Measurements from ENCODE around the gene RAB11FIP2.

RAB11FIP2 gene

DNA sequence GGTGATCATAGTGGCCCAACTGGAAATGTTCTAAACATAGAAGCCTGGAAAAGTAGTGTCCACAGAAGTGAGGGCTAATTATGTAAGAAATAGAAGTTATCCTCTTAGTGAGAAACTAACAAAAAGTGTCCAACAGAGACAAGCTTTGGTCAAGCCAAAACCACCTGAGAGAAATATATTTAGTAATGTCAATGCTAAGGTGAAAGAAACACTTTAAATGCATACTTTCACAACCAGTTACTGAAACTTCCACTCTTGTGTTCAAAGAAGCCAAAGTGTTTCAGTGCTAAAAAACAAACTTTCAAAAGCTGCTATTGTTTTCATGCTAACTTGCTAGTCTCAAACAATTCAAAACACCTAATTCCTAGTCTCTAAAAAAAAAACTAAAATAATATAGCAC, 18.1 kb downstream of the RAB11FIP2 start:
- no peak for ATAC-seq (replicated peaks; ENCODE audit: extremely low read depth, poor library complexity, severe bottlenecking)
- no peak for DNase-seq (ENCODE audit: low spot score in 2 of 2)
- Mint-ChIP-seq H3K27ac (ENCODE audit: low read depth) (no peak overlapping the region), H3K9me3 (no peaks in the 10 kb centered on the region), H3K4me3 (no peak overlapping the region), H3K36me3 (ENCODE audit: insufficient read depth) (peaks cover 1% of the 10 kb centered on the region), H3K27me3 (no peaks in the 10 kb centered on the region), H3K4me1 (peaks cover 11% of the 10 kb centered on the region)

DNA sequence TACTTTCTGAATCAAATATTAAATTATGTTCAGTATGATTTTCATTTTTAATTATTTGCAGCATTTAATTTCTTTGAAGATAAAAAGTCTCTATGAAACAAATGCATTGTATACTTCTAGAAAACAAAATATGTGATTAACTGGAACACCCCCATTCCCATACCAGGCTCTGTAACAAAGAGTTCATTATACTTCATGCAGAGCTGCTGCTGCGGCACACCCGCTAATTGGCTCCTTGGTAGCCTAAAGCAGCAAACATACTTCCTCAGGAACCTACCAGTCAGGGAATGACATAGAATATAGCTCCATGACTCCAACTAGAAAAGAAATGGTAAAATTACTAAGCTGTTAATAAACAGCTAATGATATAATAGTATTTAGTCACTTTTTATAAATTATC, 19.3 kb downstream of the RAB11FIP2 start:
- Mint-ChIP-seq H3K27ac (ENCODE audit: low read depth) (no peak overlapping the region), H3K36me3 (ENCODE audit: insufficient read depth) (peaks cover 1% of the 10 kb centered on the region), H3K4me1 (peaks cover 11% of the 10 kb centered on the region), H3K27me3 (no peaks in the 10 kb centered on the region), H3K9me3 (no peaks in the 10 kb centered on the region), H3K4me3 (no peak overlapping the region)
- DNase-seq (ENCODE audit: low spot score in 2 of 2) (no peak), ATAC-seq (replicated peaks; ENCODE audit: extremely low read depth, poor library complexity, severe bottlenecking) (no peak)

DNA sequence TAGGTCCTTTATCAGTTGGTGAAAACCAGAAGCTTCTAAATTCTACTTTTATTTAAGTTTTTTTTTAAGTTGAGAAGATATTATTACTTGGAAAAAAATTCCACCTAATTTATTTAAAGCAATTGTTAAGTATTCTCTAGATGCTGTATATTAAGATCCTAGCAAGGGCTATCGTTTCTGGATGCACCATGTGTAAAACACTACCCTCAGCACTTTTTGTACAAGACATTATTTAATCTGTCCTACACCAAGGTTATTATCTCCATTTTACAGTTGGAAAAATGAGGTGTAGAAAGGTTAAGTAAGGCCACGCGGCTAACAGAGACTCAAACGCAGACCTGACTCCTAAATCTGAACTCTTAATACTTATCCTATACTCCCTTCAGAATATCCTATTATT, 19.8 kb downstream of the RAB11FIP2 start:
- no peak overlapping the region for H3K4me3 Mint-ChIP-seq
- H3K27me3 Mint-ChIP-seq: no peaks in the 10 kb centered on the region
- DNase-seq (ENCODE audit: low spot score in 2 of 2) (no peak), ATAC-seq (replicated peaks; ENCODE audit: extremely low read depth, poor library complexity, severe bottlenecking) (no peak)
- H3K4me1 Mint-ChIP-seq: peaks cover 11% of the 10 kb centered on the region
- no peaks in the 10 kb centered on the region for H3K9me3 Mint-ChIP-seq
- H3K36me3 Mint-ChIP-seq (ENCODE audit: insufficient read depth): peaks cover 1% of the 10 kb centered on the region
- H3K27ac Mint-ChIP-seq (ENCODE audit: low read depth): no peak overlapping the region

DNA sequence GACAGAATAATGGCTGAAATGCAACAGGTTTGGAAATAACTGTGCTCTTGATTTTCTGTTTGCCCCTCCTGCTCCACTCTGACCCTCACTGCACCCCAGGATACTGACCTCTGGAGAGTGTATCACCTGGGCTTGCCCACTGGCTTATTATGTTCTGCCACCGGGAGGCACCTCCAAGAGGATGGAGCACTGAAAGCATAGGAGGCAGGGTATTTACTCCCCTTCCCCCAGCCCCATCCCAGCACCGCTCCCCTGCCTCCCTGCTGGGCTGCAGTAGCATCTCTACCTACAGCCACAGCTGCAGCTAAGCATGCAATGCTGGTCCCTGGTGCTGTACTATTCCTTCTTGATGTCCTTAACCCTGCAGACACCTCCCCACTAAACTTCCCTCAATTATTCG, 26.4 kb downstream of the RAB11FIP2 start:
- Mint-ChIP-seq H3K4me1 (peaks cover under 1% of the 10 kb centered on the region), H3K9me3 (no peaks in the 10 kb centered on the region), H3K36me3 (ENCODE audit: insufficient read depth) (no peaks in the 10 kb centered on the region), H3K27me3 (no peaks in the 10 kb centered on the region), H3K27ac (ENCODE audit: low read depth) (no peak overlapping the region), H3K4me3 (no peak overlapping the region)
- ATAC-seq (replicated peaks; ENCODE audit: extremely low read depth, poor library complexity, severe bottlenecking): no peak
- no peak for DNase-seq (ENCODE audit: low spot score in 2 of 2)

DNA sequence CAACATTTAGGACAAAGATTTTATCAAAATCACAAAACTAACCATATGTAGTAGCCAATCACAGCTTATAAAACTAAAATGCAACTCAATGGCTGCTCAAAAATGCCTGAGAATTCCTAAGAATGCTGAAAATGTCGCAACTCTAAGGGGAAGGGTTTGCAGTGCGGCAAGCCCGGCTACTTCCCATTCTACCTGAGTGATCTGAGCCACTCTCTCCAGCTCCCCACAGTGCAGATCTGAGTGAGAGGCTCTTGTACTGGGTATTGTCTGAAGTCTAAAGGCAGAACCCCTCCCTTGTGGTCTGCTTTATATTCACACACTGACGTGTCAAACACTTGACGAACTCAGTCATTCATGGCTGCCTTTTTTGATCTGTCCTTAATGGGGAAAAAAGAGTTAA, 28.9 kb downstream of the RAB11FIP2 start:
- ATAC-seq (replicated peaks; ENCODE audit: extremely low read depth, poor library complexity, severe bottlenecking) (no peak), DNase-seq (ENCODE audit: low spot score in 2 of 2) (no peak)
- no peaks in the 10 kb centered on the region for H3K9me3 Mint-ChIP-seq
- no peak overlapping the region for H3K27ac Mint-ChIP-seq (ENCODE audit: low read depth)
- H3K4me3 Mint-ChIP-seq: no peak overlapping the region
- H3K4me1 Mint-ChIP-seq: no peaks in the 10 kb centered on the region
- no peaks in the 10 kb centered on the region for H3K27me3 Mint-ChIP-seq
- no peaks in the 10 kb centered on the region for H3K36me3 Mint-ChIP-seq (ENCODE audit: insufficient read depth)

DNA sequence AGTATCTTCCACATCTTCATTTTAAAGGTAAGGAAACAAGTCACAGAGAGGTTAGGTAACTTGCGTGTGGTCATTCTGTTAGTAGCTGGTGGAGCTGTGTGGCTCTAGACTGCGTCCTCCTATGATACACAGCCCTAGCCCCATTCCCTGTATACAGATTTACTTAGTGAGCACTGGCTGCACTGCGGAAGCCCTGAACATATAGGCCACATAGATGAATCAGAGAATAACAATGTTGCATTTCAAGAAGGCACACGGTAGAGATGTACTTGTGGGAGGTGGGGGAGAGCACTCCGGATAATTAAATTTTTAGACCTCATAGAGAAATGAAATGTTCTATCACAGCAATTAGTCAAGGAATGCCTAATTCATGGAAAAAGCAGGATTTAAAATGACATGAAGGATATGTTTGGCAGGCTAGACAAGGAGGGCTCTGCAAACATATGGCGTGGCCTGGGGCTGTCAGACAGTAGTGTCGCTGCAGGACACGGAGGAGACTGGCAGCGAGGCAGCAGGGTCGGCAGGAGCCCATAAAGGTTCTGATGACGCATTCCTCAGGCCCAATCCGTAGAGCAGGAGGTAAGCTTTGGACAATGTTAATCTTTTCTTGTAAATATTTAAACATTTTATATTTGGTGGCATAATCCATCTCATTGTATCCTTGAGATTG, 29.5 kb downstream of the RAB11FIP2 start:
- Mint-ChIP-seq H3K27ac (ENCODE audit: low read depth) (no peak overlapping the region), H3K4me3 (no peak overlapping the region), H3K36me3 (ENCODE audit: insufficient read depth) (peaks cover 2% of the 10 kb centered on the region), H3K27me3 (no peaks in the 10 kb centered on the region), H3K4me1 (no peaks in the 10 kb centered on the region), H3K9me3 (no peaks in the 10 kb centered on the region)
- no peak for DNase-seq (ENCODE audit: low spot score in 2 of 2)
- no peak for ATAC-seq (replicated peaks; ENCODE audit: extremely low read depth, poor library complexity, severe bottlenecking)

DNA sequence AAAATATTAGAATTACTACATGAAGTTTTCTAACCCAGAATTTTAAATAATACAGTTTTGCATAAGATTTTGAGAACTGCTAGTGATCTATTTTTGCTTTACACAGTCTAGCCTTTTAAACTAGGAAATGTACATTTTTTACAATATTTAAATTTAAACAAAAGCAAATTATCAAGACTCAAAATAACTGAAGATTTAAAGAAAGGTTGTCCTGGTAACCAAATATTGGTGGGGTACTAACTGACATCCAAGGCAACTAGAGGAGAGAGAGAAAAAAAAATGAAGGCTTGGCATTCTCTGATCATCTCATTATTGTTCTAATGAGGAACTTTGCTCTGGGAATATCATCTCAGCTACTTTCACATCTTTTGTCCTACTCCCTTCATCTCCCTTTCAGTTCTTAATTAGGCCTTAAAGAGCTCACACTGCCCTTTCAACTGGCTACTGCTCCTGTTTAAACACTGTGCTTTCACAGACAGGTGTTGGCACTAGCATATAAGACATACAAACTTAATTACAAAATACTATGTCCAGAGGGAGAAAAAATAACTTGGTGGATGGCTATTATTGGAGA, 33.7 kb downstream of the RAB11FIP2 start:
- no peaks in the 10 kb centered on the region for H3K9me3 Mint-ChIP-seq

DNA sequence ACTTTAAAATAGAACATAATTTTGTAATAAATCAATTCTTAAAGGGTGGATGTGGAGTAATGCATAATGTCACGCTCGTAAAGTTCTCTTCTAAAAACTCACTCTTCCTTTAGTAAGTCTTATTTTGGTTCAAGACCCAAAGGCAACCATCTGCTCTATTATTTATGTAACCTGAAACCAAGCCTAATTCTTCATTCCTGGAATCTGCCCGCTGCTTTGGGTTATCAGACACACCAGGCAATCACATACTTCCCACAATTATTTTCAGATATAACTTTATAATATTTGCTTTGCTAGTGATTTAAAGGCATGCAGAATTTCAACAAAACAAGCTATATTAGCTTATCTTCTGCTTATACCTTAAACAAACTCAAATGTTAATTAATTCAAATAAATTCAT, 39.0 kb downstream of the RAB11FIP2 start:
- ATAC-seq (replicated peaks; ENCODE audit: extremely low read depth, poor library complexity, severe bottlenecking) (no peak), DNase-seq (ENCODE audit: low spot score in 2 of 2) (no peak)
- Mint-ChIP-seq H3K9me3 (no peaks in the 10 kb centered on the region), H3K4me1 (no peaks in the 10 kb centered on the region), H3K27me3 (no peaks in the 10 kb centered on the region), H3K36me3 (ENCODE audit: insufficient read depth) (peaks cover 29% of the 10 kb centered on the region), H3K27ac (ENCODE audit: low read depth) (no peak overlapping the region), H3K4me3 (no peak overlapping the region)

More for the DNA sequence above, 33.7 kb downstream of the RAB11FIP2 start:
- H3K27ac Mint-ChIP-seq (ENCODE audit: low read depth): no peak overlapping the region
- H3K36me3 Mint-ChIP-seq (ENCODE audit: insufficient read depth): peaks cover 11% of the 10 kb centered on the region
- no peak for DNase-seq (ENCODE audit: low spot score in 2 of 2)
- no peak overlapping the region for H3K4me3 Mint-ChIP-seq
- no peaks in the 10 kb centered on the region for H3K4me1 Mint-ChIP-seq
- H3K27me3 Mint-ChIP-seq: no peaks in the 10 kb centered on the region
- ATAC-seq (replicated peaks; ENCODE audit: extremely low read depth, poor library complexity, severe bottlenecking): no peak

DNA sequence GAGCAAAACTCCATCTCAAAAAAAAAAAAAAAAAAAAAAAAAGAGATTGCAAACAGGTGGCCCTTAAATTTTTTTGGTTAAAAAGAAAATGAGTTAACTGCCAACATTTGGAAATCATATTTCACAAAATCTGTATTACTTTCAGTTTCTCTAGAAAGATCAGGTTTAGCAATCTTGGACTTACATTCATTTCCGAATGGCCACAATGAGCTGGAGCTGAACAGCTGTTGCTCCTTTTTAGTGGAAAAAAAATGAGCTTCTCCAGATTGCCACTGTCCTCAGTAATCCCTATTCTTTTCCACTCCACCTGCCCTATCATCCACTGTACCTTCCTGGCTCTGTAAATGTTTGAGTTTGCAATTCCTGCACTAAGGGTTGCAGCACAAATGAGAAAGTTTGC, 43.6 kb downstream of the RAB11FIP2 start:
- H3K36me3 Mint-ChIP-seq (ENCODE audit: insufficient read depth): peaks cover 28% of the 10 kb centered on the region
- no peaks in the 10 kb centered on the region for H3K27me3 Mint-ChIP-seq
- ATAC-seq (replicated peaks; ENCODE audit: extremely low read depth, poor library complexity, severe bottlenecking): no peak
- no peak overlapping the region for H3K4me3 Mint-ChIP-seq
- no peak for DNase-seq (ENCODE audit: low spot score in 2 of 2)
- H3K27ac Mint-ChIP-seq (ENCODE audit: low read depth): no peak overlapping the region
- H3K4me1 Mint-ChIP-seq: no peaks in the 10 kb centered on the region
- H3K9me3 Mint-ChIP-seq: no peaks in the 10 kb centered on the region

DNA sequence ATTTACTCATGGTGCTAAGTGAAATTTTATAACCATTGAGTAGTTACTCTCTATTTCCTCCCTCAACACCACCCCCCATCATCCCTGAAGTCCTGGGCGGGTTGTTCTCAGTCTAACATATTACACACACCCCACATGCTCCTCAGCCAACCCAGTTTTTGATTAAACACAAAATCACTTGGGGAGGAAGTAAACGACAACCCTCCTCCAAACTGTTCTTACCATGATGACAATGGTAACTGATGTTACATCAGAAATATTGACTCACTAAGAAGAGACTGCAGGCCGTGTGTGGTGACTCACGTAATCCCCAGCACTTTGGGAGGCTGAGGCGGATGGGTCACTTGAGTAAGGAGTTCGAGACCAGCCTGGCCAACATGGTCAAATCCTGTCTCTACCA, 44.2 kb downstream of the RAB11FIP2 start:
- H3K27me3 Mint-ChIP-seq: no peaks in the 10 kb centered on the region
- DNase-seq (ENCODE audit: low spot score in 2 of 2) (no peak), ATAC-seq (replicated peaks; ENCODE audit: extremely low read depth, poor library complexity, severe bottlenecking) (no peak)
- no peaks in the 10 kb centered on the region for H3K4me1 Mint-ChIP-seq
- H3K4me3 Mint-ChIP-seq: no peak overlapping the region
- H3K27ac Mint-ChIP-seq (ENCODE audit: low read depth): no peak overlapping the region
- H3K36me3 Mint-ChIP-seq (ENCODE audit: insufficient read depth): peaks cover 23% of the 10 kb centered on the region
- no peaks in the 10 kb centered on the region for H3K9me3 Mint-ChIP-seq

DNA sequence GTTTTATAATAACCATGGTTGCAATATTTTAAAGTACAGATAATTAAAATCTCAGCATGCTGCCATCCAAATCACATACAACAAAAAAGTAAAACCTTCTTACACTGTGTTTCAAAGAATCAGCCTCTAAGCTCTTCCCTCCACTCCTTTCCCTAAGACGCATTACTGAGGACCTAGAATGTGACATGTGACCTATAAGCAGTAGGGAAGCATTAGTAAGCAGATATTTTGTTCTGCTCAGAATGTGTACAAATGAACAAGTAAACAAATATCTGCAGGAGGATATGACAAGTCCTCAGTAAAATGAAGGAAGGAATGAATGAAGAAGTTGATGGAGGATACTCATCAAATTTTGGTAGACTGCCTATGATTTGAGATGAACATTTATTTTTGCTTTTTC, 49.1 kb downstream of the RAB11FIP2 start:
- no peaks in the 10 kb centered on the region for H3K9me3 Mint-ChIP-seq
- no peak overlapping the region for H3K4me3 Mint-ChIP-seq
- DNase-seq (ENCODE audit: low spot score in 2 of 2) (no peak), ATAC-seq (replicated peaks; ENCODE audit: extremely low read depth, poor library complexity, severe bottlenecking) (no peak)
- peaks cover 10% of the 10 kb centered on the region for H3K36me3 Mint-ChIP-seq (ENCODE audit: insufficient read depth)
- no peaks in the 10 kb centered on the region for H3K4me1 Mint-ChIP-seq
- H3K27me3 Mint-ChIP-seq: no peaks in the 10 kb centered on the region
- no peak overlapping the region for H3K27ac Mint-ChIP-seq (ENCODE audit: low read depth)

DNA sequence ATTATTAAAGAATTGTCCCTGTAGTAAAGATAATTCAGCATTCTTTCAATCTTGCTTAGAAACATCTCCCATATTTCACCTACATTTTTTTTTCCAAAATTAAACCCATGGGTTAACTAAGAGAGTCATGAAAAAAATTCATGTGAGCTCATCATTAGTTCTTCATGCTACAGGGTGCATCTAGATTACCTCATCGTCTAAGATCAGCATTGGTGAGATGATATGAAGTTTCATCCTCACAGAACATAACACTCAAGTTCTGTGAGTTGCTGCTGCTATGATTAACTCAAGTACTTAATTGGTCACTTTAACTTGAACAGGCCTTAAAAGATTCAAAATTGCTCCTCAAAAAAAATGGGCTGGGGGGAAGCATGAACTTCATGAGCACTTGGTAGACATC, 50.0 kb downstream of the RAB11FIP2 start:
- Mint-ChIP-seq H3K4me1 (no peaks in the 10 kb centered on the region), H3K27me3 (no peaks in the 10 kb centered on the region), H3K27ac (ENCODE audit: low read depth) (no peak overlapping the region), H3K9me3 (no peaks in the 10 kb centered on the region), H3K36me3 (ENCODE audit: insufficient read depth) (peaks cover 9% of the 10 kb centered on the region), H3K4me3 (no peak overlapping the region)
- ATAC-seq (replicated peaks; ENCODE audit: extremely low read depth, poor library complexity, severe bottlenecking) (no peak), DNase-seq (ENCODE audit: low spot score in 2 of 2) (no peak)

DNA sequence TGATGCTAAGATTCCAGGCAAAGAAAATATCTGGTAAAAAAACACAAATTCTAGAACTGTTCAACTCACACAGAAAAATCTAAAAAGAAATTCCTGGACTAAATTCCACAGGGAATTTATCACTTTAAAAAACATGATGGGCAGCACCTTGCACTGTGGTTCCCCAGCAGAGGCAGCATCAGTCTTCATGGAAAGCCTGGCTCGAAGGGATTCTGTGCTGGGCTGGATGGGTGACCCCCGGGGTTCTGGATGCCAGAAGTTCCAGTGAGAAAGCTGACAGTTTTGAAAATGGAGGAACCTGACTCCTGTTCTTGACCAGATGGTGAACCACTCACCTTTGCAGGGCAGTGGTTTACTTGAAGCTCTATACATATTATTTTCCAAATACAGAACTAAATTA, 52.0 kb downstream of the RAB11FIP2 start:
- H3K4me3 Mint-ChIP-seq: no peak overlapping the region
- H3K9me3 Mint-ChIP-seq: no peaks in the 10 kb centered on the region
- H3K27ac Mint-ChIP-seq (ENCODE audit: low read depth): no peak overlapping the region
- H3K36me3 Mint-ChIP-seq (ENCODE audit: insufficient read depth): peaks cover 6% of the 10 kb centered on the region
- H3K4me1 Mint-ChIP-seq: no peaks in the 10 kb centered on the region
- no peaks in the 10 kb centered on the region for H3K27me3 Mint-ChIP-seq
- ATAC-seq (replicated peaks; ENCODE audit: extremely low read depth, poor library complexity, severe bottlenecking): no peak
- no peak for DNase-seq (ENCODE audit: low spot score in 2 of 2)
